GM23248 (cell line): ENCODE measurements around the gene SLC30A2.

Source experiments
- EZH2 ChIP-seq: fragments of 200-600 bp; sonication (generic); IDR thresholded peaks from 2 replicates; pipeline ENCODE4 v1.6.1; 2018; ENCODE audit warnings: antibody characterized with exemption, mild to moderate bottlenecking; ENCODE audit not compliant: insufficient read depth, poor library complexity, severe bottlenecking
- EZH2phosphoT487 ChIP-seq: fragments of 200-600 bp; sonication (generic); IDR thresholded peaks from 2 replicates; pipeline ENCODE4 v1.6.1; 2018; ENCODE audit warnings: antibody characterized with exemption, moderate library complexity, mild to moderate bottlenecking, low read depth; ENCODE audit not compliant: insufficient read depth

DNA sequence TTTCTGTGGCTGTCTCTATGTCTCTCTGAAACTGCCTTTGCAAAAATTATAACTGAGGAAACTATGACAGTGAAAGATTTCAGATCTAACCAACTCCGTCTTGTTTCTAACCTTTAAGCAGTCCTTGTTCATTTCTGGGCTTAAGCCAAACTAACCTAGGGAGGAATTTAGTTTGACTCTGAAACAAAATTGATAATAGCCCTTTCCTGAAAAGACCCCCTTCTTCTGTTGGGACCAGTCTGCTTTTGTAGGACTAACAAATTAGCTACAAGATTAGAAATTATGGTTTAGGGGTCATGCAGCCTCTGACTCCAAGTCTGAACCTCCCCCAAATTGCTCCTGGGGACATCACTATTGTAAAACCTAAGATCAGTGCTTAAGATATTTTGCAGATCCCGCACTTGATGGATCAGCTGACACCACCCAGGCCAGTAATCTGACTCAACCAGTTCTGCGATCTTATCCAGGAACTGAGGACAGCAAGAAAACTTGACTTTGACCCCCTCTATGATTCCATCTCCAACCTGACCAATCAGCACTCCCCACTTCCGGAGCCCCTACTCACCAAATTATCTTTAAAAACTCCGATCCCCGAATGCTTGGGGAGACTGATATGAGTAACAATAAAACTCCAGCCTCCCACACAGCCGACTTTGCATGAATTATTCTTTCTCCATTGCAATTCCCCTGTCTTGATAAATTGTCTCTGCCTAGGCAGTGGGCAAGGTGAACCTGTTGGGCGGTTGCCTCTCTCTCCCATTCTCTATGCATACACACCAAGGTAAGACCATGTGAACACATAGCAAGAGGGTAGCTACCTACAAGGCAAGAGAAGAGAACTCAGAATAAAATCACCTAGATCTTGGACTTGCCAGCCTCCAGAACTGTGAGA, 32.6 kb upstream of the SLC30A2 start:
- no peak for TF ChIP-seq EZH2phosphoT487
- TF ChIP-seq EZH2: no peak
